ENCODE data around the gene AKAP17A.

The AKAP17A gene

GRCh38 chrX:1561164-1561563 is 30.2 kb upstream of the AKAP17A start:
- TF ChIP-seq TAF1 (IDR thresholded peaks at IDR 0.05; ENCODE audit: borderline replicate concordance, insufficient read depth, low read length) (no peak), FOXP2 (optimal IDR thresholded peaks at IDR 0.05; ENCODE audit: borderline replicate concordance, extremely low read depth, extremely low read length, insufficient read depth) (no peak), POLR2AphosphoS5 (IDR thresholded peaks at IDR 0.05; ENCODE audit: low read depth, low read length) (no peak), SIN3A (IDR thresholded peaks at IDR 0.05; ENCODE audit: borderline replicate concordance, insufficient read depth, low read length) (no peak)
- TF ChIP-seq, protein P1, sequence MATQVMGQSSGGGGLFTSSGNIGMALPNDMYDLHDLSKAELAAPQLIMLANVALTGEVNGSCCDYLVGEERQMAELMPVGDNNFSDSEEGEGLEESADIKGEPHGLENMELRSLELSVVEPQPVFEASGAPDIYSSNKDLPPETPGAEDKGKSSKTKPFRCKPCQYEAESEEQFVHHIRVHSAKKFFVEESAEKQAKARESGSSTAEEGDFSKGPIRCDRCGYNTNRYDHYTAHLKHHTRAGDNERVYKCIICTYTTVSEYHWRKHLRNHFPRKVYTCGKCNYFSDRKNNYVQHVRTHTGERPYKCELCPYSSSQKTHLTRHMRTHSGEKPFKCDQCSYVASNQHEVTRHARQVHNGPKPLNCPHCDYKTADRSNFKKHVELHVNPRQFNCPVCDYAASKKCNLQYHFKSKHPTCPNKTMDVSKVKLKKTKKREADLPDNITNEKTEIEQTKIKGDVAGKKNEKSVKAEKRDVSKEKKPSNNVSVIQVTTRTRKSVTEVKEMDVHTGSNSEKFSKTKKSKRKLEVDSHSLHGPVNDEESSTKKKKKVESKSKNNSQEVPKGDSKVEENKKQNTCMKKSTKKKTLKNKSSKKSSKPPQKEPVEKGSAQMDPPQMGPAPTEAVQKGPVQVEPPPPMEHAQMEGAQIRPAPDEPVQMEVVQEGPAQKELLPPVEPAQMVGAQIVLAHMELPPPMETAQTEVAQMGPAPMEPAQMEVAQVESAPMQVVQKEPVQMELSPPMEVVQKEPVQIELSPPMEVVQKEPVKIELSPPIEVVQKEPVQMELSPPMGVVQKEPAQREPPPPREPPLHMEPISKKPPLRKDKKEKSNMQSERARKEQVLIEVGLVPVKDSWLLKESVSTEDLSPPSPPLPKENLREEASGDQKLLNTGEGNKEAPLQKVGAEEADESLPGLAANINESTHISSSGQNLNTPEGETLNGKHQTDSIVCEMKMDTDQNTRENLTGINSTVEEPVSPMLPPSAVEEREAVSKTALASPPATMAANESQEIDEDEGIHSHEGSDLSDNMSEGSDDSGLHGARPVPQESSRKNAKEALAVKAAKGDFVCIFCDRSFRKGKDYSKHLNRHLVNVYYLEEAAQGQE (IDR thresholded peaks at IDR 0.05; ENCODE audit: insufficient read depth in 1 of 2, low read depth in 2 of 2, low read length in 2 of 2) = no peak

DNA sequence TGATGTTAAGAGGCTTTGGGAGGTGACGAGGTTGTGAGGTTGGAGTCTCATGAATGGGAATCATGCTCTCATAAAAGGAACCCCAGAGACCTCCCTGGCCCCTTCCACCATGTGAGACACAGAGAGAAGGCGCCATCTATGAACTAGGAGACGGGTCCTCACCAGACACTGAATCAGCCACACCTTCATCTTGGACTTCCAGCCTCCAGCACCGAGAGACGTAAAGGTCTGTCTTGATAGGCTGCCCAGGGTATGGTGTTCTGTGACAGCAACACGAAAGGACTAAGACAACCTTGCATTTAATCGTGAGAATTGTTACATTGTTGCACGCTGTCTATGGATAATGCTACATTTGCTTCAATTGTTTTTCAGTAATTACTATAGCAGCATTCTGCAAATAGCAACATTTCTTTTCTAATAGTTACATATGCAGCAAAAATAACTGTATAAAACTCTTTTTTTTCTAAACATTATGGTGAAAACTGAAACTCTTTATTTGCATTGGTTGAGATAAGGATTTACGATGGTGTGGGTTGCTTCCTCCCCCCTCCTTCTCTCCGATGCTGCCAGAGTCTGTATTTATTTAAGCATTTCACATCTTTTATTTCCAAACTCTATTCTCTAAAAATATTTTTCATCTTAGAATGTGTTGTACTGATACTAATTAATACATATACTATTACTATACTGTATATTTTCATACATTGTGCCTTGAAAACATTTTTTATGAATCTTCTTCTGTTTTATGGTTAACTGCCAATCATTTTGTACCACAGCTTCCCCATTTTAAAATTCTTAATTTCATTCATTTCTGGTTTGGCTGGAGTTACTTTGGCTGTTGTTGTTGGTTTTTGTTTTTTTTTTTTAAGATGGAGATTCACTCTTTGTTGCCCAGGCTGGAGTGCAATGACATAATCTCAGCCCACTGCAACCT is 26.4 kb upstream of the AKAP17A start:
- TF ChIP-seq, protein P1 (IDR thresholded peaks at IDR 0.05; ENCODE audit: insufficient read depth in 1 of 2, low read depth in 2 of 2, low read length in 2 of 2) = no peak
- TF ChIP-seq SIN3A (IDR thresholded peaks at IDR 0.05; ENCODE audit: borderline replicate concordance, insufficient read depth, low read length) (no peak), POLR2AphosphoS5 (IDR thresholded peaks at IDR 0.05; ENCODE audit: low read depth, low read length) (no peak), TAF1 (IDR thresholded peaks at IDR 0.05; ENCODE audit: borderline replicate concordance, insufficient read depth, low read length) (no peak), FOXP2 (optimal IDR thresholded peaks at IDR 0.05; ENCODE audit: borderline replicate concordance, extremely low read depth, extremely low read length, insufficient read depth) (no peak)

GRCh38 chrX:1576201-1576992 is 15.0 kb upstream of the AKAP17A start:
- TF ChIP-seq SIN3A (IDR thresholded peaks at IDR 0.05; ENCODE audit: borderline replicate concordance, insufficient read depth, low read length) = no peak

DNA sequence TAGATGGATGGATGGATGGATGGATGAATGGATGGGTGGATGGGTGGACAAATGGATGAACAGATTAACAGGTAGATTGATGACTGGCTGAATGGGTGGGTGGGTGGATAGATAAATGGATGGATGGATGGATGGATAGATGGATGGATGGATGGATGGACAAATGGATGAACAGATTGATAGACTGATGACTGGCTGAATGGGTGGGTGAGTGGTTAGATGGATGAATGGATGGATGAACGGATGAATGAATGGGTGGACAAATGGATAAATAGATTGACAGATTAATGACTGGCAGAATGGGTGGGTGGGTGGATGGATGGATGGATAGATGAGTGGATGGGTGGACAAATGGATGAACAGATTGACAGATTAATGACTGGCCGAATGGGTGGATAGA is 13.6 kb upstream of the AKAP17A start:
- TF ChIP-seq SIN3A (IDR thresholded peaks at IDR 0.05; ENCODE audit: borderline replicate concordance, insufficient read depth, low read length) (no peak), POLR2AphosphoS5 (IDR thresholded peaks at IDR 0.05; ENCODE audit: low read depth, low read length) (no peak), TAF1 (IDR thresholded peaks at IDR 0.05; ENCODE audit: borderline replicate concordance, insufficient read depth, low read length) (no peak), FOXP2 (optimal IDR thresholded peaks at IDR 0.05; ENCODE audit: borderline replicate concordance, extremely low read depth, extremely low read length, insufficient read depth) (no peak)
- TF ChIP-seq, protein P1 (IDR thresholded peaks at IDR 0.05; ENCODE audit: insufficient read depth in 1 of 2, low read depth in 2 of 2, low read length in 2 of 2) = no peak

GRCh38 chrX:1578511-1579173 is 12.8 kb upstream of the AKAP17A start:
- no peak for TF ChIP-seq SIN3A (IDR thresholded peaks at IDR 0.05; ENCODE audit: borderline replicate concordance, insufficient read depth, low read length)
- TF ChIP-seq, protein P1 (IDR thresholded peaks at IDR 0.05; ENCODE audit: insufficient read depth in 1 of 2, low read depth in 2 of 2, low read length in 2 of 2) = no peak
- TF ChIP-seq TAF1 (IDR thresholded peaks at IDR 0.05; ENCODE audit: borderline replicate concordance, insufficient read depth, low read length) = no peak
- TF ChIP-seq POLR2AphosphoS5 (IDR thresholded peaks at IDR 0.05; ENCODE audit: low read depth, low read length) = no peak
- TF ChIP-seq FOXP2 (optimal IDR thresholded peaks at IDR 0.05; ENCODE audit: borderline replicate concordance, extremely low read depth, extremely low read length, insufficient read depth) = no peak
